NCI-H82 treated with DMSO at 0.1 percent for 48 hours (cell line): ENCODE results near the gene UBASH3A.
"Not testable (repeated sequence)": the region's sequence is repeated elsewhere in the genome, so short reads cannot be mapped to it uniquely, and the experiment has no call there.

Experiments
- DNase-seq: peaks from one replicate; lab custom pipeline; 2025; ENCODE audit not compliant: unreplicated experiment; lab: John Stamatoyannopoulos, UW

UBASH3A gene

GRCh38 chr21:42408718-42409117, 5.0 kb downstream of the UBASH3A start:
- DNase-seq: not testable (repeated sequence)

- no peak for DNase-seq
These were observed 5.7 kb downstream of the UBASH3A start for GRCh38 chr21:42409366-42409765.

GRCh38 chr21:42411197-42411869, 7.6 kb downstream of the UBASH3A start:
- DNase-seq: no peak

GRCh38 chr21:42411891-42412635, 8.4 kb downstream of the UBASH3A start:
- DNase-seq: no peak

- no peak for DNase-seq
These were observed 8.9 kb downstream of the UBASH3A start for GRCh38 chr21:42412636-42412933.

- no peak for DNase-seq
These were observed 9.4 kb downstream of the UBASH3A start for GRCh38 chr21:42413093-42413492.

GRCh38 chr21:42413500-42413899, 9.8 kb downstream of the UBASH3A start:
- no peak for DNase-seq

GRCh38 chr21:42414066-42414465, 10.4 kb downstream of the UBASH3A start:
- DNase-seq: no peak

- no peak for DNase-seq
These were observed 10.8 kb downstream of the UBASH3A start for GRCh38 chr21:42414553-42414927.

- DNase-seq: no peak
These were observed 11.4 kb downstream of the UBASH3A start for GRCh38 chr21:42414928-42415769.

GRCh38 chr21:42417533-42417932, 13.8 kb downstream of the UBASH3A start:
- no peak for DNase-seq

GRCh38 chr21:42418886-42419285, 15.2 kb downstream of the UBASH3A start:
- no peak for DNase-seq

- DNase-seq: no peak
These were observed 16.1 kb downstream of the UBASH3A start for GRCh38 chr21:42419845-42420244.

GRCh38 chr21:42421018-42421793, 17.5 kb downstream of the UBASH3A start:
- no peak for DNase-seq

- DNase-seq: no peak
These were observed 19.5 kb downstream of the UBASH3A start for GRCh38 chr21:42423197-42423675.

- no peak for DNase-seq
These were observed 20.0 kb downstream of the UBASH3A start for GRCh38 chr21:42423685-42424084.

GRCh38 chr21:42424914-42425541, 21.3 kb downstream of the UBASH3A start:
- DNase-seq: no peak

- DNase-seq: no peak
These were observed 21.9 kb downstream of the UBASH3A start for GRCh38 chr21:42425591-42425990.

- no peak for DNase-seq
These were observed 22.7 kb downstream of the UBASH3A start for GRCh38 chr21:42426424-42426823.

GRCh38 chr21:42426876-42427480, 23.3 kb downstream of the UBASH3A start:
- DNase-seq: no peak
